ENCODE measurements around the gene CRELD1. TPM values are rescaled to one million over a fixed set of nuclear protein-coding genes. Genes with fewer than 3 reads are reported as not detected.
"Not testable (repeated sequence)": the region's sequence is repeated elsewhere in the genome, so short reads cannot be mapped to it uniquely, and the experiment has no call there.

CRELD1 gene
- total RNA-seq, 1 experiment from 2014 or later, result 15.5 TPM

DNA sequence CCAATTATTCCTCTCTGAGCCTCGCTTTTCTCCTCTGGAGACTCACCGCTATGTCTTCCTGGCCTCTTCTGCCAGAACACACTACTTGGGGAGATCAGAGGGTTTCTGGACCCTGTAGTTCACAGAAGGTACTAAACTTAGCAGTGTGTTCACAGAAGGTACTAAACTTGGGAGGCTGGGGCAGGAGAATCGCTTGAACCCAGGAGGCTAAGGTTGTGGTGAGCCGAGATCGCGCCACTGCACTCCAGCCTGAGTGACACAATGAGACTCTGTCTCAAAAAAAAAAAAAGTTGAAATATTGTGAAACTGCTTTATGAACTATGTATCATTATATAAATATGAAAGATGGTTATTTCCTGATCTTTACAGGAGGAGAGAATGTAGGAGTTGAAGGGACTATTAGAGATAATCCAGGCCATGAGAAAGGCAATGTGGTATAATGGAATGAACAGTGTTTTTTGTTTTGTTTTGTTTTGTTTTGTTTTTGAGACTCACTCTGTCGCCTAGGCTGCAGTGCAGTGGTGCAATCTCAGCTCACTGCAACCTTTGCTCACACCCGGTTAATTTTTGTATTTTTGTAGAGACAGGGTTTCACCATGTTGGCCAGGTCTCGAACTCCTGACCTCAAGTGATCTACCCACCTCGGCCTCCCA lies 36.8 kb upstream of the CRELD1 start:
- not testable (repeated sequence) for H3K79me2 ChIP-seq (ENCODE audit: insufficient read depth, low read length); H2AFZ ChIP-seq (ENCODE audit: low read length); H3K4me2 ChIP-seq (ENCODE audit: insufficient read depth, insufficient read length, low read length); H3K27me3 Mint-ChIP-seq (ENCODE audit: low read depth); H3K4me1 ChIP-seq (ENCODE audit: insufficient read depth, low read length); H3K14ac ChIP-seq (ENCODE audit: insufficient read depth, low read length); H2BK5ac ChIP-seq (ENCODE audit: insufficient read length, low read length); H2BK15ac ChIP-seq (ENCODE audit: low read depth, low read length); H2BK120ac ChIP-seq (ENCODE audit: low read depth, low read length, poor library complexity, severe bottlenecking); H3K27ac ChIP-seq (ENCODE audit: insufficient read length, low read depth, low read length); H3K4ac ChIP-seq (ENCODE audit: low read depth, low read length); H3K79me1 ChIP-seq (ENCODE audit: insufficient read depth, low read depth, low read length, poor library complexity, severe bottlenecking); H4K5ac ChIP-seq (ENCODE audit: insufficient read length, low read depth, low read length); H3K27me3 ChIP-seq (ENCODE audit: insufficient read depth, low read length); H3K23ac ChIP-seq (ENCODE audit: insufficient read length, low read depth, low read length); H3K18ac ChIP-seq (ENCODE audit: insufficient read length, low read depth, low read length); H4K20me1 ChIP-seq (ENCODE audit: control insufficient read depth, insufficient read depth, insufficient read length); H3K27ac Mint-ChIP-seq; H3K9ac ChIP-seq (ENCODE audit: extremely low read depth, insufficient read length, low read length); H3K9me3 Mint-ChIP-seq; H2AK5ac ChIP-seq (ENCODE audit: insufficient read length, low read length); H3T11ph ChIP-seq (ENCODE audit: low read length); H4K8ac ChIP-seq (replicated peaks; ENCODE audit: insufficient read length, low read depth, low read length); H4K91ac ChIP-seq (ENCODE audit: insufficient read length, low read depth, low read length); H3K9me3 ChIP-seq (ENCODE audit: control insufficient read depth, low read depth, low read length); H3K4me3 Mint-ChIP-seq; H3K56ac ChIP-seq (ENCODE audit: insufficient read length, low read depth, low read length); DNase-seq; H3K23me2 ChIP-seq (ENCODE audit: insufficient read length, low read depth, low read length, poor library complexity, severe bottlenecking); H2BK12ac ChIP-seq (ENCODE audit: insufficient read length, low read depth, low read length); H2BK20ac ChIP-seq (ENCODE audit: low read depth, low read length, poor library complexity, severe bottlenecking)
- peaks cover 15 to 26% (median 25%) of the 10 kb centered on the region in 3 experiments for H3K36me3 Mint-ChIP-seq (ENCODE audit: insufficient read depth in 1 of 3, low read depth in 3 of 3)
- peaks cover under 1 to 17% of the 10 kb centered on the region in 2 experiments; a peak in 2 of 4 replicates for H3K4me1 Mint-ChIP-seq
- WGBS (ENCODE audit: extremely low coverage, insufficient read length, low lambda C conversion rate), result no CpG with 5 or more reads among the region's 10 CpGs
